Measurements from ENCODE around the gene SMOC2. TPM values are rescaled to one million over a fixed set of nuclear protein-coding genes. Genes with fewer than 3 reads are reported as not detected.
"Not testable (repeated sequence)": the region's sequence is repeated elsewhere in the genome, so short reads cannot be mapped to it uniquely, and the experiment has no call there.

Gene SMOC2
- polyA plus RNA-seq, 12 donors: 59.8 to 133 (median 90.2) TPM; not detected in 1

DNA sequence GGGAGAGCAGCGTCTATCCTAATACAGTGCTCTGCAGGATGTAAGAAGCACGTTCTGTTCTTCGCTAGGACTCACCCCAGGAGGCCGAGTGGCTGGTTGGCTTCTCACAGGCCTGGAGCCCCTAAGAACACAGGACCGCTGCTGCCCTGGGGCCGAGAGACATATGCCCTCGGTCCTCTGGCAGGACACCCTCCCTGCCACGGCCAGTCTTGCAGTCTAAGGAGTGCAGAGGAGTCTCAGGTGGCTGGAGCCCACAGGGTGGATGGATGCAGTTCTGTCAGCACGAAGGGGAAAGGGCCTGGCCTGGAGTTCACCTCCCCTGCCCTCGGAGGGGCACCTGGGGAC, 96.5 kb downstream of the SMOC2 start:
- no peak for DNase-seq

DNA sequence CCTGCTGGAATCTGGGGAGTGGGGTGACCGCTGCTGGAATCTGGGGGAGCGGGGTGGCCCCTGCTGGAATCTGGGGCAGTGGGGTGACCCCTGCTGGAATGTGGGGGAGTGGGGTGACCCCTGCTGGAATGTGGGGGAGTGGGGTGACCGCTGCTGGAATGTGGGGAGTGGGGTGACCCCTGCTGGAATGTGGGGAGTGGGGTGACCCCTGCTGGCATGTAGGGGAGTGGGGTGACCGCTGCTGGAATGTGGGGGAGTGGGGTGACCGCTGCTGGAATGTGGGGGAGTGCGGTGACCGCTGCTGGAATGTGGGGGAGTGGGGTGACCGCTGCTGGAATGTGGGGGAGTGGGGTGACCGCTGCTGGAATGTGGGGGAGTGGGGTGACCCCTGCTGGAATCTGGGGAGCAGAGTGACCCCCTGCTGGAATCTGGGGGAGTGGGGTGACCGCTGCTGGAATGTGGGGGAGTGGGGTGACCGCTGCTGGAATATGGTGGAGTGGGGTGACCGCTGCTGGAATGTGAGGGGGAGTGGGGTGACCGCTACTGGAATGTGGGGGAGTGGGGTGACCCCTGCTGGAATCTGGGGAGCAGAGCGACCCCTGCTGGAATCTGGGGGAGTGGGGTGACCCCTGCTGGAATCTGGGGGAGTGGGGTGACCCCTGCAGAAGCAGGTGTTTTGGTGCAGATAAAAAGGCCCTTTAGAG, 97.4 kb downstream of the SMOC2 start:
- not testable (repeated sequence) for DNase-seq

DNA sequence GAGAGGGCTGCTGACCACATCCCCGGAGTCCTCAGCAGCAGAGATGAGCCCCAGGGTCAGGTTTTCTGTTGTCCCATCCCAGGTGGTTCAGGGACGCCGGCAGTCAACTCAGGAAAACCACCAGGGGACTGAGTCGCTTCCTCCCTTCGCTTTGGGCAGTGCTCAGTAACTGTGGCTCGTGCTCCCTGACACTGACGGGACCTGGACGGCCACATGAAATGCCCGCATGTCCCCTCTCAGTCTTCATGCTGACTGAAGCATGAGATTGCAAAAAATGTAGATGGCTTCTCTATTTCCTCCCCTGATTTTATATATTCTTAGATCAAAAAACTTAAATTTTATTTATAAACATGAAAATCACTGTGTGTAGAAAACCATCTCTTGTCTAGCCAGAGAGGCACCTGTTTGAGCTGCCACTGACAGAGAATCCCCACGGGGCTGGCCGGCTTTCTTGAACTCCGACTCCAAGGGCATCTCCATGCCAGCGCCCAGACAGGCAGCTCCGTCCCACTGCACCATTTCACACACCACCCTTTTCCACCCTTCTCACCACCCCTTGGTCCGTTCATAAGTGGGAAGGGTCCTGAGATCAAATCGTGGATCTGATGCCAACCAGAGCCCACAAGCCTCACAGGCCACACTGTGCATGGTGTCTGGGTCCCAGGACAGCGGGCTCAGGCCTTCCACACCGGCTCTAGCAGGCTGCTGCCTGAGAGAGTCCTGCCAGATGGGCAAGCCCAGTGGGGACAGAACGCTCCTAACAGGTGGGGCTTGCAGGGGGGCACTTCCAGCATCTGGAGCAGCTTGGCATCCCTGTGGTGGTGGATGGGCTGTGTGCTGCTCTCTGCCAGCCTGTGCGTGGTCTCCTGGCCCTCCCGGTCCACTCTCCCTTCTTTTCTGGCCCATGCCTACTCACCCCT, 98.2 kb downstream of the SMOC2 start:
- DNase-seq: no peak

DNA sequence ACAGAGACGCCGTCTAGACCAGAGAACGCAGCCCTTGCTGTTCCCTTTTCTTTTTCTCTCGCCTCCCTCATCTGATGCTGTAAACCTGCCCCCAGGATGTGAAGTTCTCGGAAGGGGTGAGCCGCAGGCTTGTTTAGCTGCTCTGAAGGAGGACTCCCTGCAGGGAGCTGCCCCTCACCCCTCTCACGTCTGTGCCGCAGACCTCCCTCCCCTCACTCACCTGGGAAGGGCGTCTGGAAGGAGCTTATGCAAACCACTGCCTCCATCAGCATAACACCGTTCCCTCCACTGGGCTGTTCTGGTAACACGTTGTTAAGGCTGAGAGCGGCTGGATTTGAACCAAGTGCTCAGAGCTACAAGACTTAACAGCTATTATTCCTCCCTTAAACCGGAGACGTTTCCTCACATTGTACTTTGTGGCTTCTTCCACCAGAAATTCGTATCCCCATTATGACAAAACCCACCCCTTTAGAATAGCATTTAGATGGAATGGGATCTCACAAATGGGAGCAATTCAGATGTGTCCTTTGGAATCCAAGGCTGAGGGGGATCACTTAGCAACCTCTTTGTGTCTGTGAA, 99.8 kb downstream of the SMOC2 start:
- no peak for DNase-seq

DNA sequence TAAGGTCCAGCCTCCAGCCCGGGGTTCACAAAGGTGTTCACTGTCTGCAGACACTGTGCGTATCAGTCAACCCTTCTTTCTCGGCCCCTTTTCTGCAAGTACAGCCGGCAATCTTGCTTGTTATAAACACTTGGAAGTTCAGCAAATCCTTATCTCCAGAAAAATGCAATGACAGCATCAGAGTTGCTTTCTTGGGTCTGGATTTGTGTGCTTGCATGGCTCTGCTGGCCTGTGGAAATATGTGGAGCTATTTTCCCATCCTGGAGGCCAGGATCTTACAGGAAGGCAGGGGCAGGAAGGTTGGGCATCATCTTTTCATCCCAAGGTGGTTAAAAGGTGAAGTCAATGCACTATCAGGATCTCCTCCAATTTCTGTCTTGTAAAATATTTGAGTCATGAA, 100.3 kb downstream of the SMOC2 start:
- DNase-seq: no peak

DNA sequence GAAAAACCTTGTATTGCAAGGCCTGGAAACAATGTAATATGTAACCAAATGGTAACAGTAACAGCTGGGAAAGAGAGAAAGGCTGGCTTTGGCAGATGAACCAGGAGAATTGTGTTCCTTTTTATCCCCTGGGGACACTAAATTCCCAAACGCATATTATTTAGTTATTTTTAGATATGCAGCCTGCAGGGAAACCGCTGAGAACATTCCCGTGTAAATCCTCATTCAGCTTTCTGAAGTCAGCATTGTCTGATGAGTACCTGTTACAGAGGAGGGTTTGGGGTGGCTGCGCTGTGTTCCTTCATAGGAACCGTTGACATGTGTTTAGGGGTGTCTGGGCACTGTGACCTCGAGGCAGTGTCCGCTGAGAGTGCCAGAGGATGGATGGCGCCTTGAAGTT, 101.3 kb downstream of the SMOC2 start:
- no peak for DNase-seq

DNA sequence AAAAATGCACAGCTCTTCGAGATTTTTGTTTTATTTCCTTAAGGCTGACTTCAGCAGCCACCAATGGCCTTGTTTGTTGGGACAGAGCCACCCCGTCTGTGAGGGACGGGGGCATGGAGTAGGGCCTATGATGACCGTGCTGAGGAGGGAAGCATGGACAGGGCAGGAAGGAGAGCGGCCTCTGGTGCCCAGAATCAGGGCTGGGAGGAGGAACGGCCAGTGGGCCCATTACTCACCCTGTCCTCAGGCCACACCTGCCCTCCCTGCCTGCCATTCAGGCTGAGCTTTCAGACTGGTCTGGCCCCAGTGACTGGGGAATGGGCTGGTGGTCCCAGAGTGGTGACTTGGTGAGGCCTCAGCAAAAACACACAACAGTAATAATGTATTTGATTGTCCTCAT, 104.4 kb downstream of the SMOC2 start:
- no peak for DNase-seq

DNA sequence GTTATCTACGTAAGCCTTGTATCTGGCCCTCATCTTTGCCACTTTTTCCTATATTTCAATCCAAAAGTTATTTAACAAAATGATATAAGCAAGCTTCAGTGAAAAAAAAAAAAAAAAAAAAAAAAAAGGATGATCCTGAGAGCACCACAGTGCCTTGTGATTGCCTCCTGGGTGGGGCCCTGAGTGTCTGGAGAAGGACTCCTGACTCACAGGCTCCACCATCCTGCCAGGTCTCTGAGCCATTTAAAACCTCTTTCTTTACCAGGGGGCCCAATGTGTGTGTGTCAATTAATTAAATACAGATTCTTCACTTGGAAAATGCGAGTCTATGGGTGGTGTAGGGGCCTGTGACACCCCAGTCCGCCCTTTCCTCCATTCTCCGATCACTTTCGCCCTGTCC, 105.2 kb downstream of the SMOC2 start:
- DNase-seq: no peak

DNA sequence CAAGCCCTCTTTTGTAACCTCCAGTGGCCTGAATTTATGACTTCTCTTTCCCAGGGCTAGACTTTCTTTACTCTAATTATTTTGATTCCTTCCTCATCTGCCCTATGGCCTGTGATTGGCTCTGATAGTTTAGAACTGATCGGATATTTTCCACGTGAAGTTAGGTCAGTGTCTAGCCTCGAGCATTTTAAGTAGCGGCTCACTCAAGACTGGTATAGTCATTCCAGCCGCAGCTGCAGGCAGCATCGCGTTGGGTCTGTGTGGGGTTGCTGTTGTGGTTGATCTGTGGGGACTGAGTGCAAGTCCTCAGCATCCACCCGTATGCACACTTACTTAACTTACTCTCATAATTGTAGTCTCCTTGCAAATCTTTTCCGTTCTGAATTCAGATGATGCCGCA, 105.7 kb downstream of the SMOC2 start:
- no peak for DNase-seq

DNA sequence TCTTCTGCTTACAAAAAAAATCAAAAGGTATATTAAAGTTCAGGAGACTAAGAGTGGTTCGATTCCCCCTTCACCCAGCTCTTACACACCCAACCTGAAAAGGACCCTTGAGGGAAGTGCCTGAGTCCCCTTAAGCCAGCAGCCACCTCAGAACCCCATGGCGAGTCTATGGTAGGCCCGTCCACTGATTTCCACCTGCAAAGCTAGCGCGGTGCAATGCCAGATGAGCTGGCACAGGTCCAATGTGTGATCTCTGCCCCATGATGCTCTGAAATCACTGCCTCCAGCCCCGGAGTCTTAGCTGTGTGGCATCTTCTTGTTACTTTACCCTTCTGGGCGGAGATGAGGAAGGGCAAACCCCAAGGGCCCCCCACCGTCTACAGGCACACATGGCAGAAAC, 109.3 kb downstream of the SMOC2 start:
- no peak for DNase-seq

DNA sequence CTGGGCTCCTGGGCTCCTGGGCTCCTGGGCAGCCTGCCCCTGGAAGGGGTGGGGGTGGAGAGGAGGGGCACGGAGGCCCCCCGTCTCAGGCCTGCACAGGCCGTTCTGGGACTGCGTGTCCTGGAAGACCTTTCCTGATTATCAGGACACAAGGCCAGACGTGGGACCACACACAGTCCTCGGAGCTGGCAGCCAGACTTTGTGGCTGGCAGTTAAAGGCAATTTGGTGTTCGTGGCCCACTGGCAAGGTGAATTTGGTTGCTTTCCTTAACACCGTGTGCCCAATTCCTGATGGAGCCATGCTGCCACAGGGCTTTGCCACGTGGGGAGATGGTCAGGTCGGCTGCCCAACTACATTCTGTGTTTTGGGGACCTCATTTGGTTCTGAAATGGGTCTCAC, 113.5 kb downstream of the SMOC2 start:
- no peak for DNase-seq

DNA sequence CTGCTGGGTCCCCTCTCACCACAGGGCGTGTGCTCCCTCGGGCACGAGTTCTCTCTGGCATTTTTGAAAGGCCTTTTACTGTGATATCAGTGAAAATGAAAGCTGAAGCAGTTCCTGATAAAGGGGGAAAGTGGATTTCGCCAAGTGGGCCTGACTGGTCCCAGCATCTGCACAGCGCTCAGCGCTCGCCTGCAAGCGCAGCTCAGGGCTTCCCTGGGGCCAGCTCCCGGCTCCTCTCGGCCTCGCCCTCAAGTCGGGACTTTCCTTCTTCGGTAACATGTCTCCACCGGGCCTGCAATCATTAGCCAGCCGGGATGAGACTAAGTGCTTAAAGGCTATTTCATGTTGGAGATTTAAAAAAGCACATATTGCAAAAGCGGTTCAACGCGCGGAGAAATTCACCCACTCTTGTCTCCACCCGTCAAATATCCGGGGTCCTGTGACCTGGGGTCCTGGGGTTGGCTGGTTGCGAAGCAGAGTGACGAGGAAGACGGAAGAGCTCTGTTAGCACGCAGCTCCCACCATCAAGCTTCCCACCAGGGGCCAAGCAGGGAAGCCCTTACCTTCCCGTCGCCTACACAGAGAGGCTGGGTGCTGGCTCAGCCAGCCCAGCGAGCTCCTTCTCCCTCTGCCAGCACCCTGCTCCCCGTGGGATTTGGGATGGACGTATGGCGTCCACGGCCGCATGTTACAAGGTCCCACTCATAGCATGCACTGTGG, 114.1 kb downstream of the SMOC2 start:
- DNase-seq: no peak

DNA sequence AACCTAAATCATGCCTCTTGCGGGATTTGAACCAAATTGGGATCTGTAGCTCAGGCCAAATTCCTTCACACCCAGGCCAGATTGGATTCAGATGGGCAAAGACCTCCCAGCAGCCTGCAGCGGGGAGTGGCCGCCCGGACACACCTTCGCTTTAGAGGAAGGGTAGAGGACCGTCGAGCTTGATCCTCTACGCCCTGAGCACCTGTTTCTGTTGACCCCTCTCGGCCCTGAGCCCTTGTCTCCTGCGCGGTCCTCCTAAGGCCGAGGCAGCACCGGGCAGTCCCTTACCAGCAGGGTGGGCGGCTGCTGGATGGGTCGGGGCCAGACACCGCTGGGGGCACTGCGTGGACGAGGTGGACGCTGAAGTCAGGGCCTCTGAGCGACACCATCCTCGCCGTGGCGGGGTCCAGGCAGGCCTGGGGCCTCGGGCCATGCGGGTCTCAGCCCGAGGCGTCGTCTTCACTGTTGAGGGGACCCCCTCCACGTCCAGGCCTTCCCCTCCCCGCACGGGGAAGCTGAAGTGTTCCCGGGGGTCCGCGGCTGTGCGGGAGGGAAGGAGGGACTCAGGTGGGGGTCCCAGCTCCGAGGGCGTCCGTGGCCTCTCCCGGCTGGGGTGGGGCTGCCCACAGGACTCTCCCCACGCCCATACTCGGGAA, 114.8 kb downstream of the SMOC2 start:
- no peak for DNase-seq

DNA sequence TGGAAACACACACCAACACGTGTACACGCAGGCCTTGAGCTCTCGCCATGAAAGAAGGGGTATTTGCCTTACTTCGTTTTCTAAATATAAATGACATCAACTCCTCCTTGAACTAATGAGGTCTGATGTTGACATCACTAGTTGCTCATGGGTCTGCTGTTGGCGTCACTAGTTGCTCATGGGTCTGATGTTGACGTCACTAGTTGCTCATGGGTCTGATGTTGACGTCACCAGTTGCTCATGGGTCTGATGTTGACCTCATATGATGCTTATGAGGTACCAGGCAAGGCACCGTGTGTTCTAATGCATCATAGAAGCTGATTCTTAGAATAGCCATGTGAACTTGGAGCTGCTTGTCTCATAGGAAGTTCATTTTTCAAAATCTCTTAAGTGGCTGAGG, 116.5 kb downstream of the SMOC2 start:
- no peak for DNase-seq

DNA sequence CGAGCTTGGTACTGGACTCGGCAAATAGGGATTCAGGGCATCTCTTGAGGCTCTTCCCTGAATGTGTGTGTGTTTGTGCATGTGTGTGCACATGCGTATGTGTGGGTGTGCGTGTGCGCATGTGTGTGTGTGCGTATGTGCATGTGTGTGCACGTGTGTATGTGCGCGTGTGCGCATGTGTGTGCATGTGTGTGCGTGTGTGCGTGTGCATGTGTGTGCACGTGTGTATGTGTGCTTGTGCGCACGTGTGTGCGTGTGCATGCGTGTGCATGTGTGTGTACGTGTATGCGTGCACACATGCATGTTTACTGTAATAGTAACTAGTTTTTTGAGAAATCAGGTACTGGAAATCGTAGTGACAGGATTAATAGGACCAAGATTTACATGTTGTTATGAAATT, 117.7 kb downstream of the SMOC2 start:
- no peak for DNase-seq

DNA sequence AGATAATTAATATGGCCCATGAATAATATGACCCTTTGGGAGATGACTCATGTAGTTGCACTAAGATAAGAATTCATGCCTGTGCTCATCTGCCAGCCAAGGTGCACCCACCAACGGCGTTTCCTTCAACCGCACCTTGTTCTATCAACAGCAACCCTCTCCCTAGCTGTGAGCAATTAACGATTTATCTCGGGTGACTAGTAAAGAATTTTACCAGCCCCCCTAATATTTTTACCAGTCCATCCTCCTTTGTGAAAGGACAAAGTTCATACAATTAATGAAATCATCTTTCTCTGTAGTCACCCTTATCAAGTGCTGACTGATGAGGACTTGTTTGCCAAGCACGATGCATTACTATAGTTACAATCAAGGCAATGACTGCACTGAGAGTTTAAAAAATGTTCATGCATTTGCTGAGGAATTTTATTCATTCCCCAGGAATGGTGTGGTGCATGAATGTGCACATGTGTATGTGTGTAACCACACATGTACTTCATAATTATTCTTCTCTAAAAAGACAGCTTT, 118.7 kb downstream of the SMOC2 start:
- DNase-seq: no peak

DNA sequence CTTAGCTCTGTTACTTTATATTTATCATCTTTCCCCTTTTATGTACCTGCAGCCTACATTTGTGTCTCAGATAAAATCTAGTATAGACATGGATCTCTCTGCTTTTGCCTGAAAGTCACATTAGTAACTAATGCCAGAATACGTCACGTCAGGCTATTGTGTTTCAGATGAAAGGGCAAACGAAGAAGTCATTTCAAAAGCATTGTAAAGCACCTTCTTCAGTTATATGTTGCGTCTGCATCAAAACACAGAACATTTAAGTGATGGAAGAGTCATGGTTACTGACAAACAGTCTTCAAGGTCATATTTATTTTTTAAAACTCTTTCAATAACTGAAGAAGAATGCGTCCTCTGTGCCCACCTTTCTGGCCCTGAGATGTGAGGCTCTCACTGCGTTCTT, 119.1 kb downstream of the SMOC2 start:
- no peak for DNase-seq

DNA sequence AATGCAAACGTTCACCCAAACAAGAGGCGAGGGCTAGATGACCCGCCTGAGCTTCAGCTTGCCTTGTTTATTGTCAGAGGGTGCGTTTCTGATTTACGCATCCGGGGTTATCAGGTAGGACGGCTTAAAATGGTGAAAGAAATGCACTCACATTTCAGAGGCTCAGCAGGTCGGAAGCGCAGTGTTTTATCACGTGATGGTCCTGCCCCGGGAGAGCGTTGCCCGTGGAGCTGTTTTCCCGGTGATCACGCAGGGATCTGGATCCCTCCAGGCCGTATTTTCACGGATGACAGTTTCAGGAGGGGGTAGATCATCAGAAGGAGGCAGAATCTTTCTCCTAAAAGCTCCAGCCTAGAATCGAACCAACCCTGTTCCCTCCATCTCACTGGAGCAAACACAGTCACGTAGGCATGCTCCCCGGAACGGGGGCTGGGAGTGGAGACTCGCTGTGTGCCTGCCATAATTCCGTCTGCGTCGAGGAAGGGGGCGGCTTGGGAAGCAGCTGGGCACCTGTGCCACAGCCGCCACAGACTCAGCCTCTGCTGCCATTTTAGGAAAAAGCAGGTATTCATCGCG, 121.7 kb downstream of the SMOC2 start:
- no peak for DNase-seq

DNA sequence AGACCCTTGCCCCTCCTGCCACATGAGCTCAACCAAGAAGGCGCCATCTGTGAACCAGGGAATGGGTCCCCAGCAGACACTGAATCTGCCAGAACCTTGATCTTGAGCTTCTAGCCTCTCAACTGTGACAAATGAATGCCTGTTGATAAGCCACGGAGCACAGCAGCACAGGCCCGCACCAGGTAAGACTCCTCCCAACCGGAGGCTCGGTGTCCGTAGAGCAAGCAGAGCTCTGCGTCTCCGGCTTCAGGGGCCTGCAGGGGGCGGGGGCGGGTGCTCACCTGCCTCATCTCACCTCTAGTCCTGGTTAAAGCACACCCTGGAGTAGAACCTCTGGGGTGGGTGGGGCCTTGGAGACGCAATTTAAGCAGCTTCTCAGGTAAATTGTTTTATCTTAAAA, 122.7 kb downstream of the SMOC2 start:
- no peak for DNase-seq

DNA sequence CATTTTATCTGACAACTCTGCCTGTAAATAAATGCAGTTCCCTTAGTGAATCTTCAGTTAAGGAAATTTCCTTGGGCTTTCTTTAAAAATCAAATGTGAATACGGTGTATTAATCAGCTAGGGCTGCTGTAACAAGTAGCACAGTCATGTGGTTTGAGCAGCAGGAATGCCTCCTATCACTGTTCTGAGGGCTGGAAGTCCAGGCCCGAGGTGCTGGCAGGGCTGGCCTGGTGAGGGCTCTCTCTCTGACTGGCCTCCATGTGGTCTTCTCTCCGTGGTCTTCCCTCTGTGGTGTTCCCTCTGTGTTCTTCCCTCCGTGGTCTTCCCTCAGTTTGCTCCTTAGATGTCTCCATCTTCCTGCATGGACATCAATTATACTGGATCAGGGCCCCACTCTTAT, 124.1 kb downstream of the SMOC2 start:
- no peak for DNase-seq

DNA sequence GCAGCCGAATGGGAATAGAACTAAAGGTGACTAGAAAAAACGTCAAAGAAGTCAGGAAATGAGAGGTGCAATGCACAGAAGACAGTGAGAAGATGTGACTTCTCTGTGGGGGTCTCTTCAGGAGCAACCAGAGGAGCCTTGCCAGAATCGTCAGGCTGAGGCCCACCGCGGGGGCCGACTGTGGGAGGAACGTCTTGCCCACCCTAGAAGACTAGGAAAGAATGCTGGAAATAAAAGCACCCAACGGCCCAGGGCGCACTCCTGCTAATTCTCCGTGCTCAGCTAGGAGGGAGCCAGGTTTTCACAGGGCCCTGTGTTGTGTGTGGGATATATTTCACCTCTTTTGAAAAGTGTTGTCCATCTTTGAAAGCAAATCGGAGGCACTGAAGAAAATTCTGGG, 129.2 kb downstream of the SMOC2 start:
- DNase-seq: no peak

All from muscle of arm (tissue), 12 donors.